ENCODE measurements around the gene HEATR3.

HEATR3 gene

GRCh38 chr16:50065624-50066481 is at the start of gene HEATR3:
Gene HEATR3, plus strand, starts transcription at chr16:50065970. Its CDS starts 162 bp downstream, at chr16:50066132.
- DNase-seq, result peak; percentile 93

GRCh38 chr16:50017553-50017952 is 48.2 kb upstream of the HEATR3 start:
- DNase-seq, result no peak

GRCh38 chr16:50021544-50021943 is 44.2 kb upstream of the HEATR3 start:
- peak; percentile 12 for DNase-seq

GRCh38 chr16:50023641-50024040 is 42.1 kb upstream of the HEATR3 start:
- DNase-seq, result no peak

GRCh38 chr16:50024207-50024606 is 41.6 kb upstream of the HEATR3 start:
- DNase-seq, result no peak

- DNase-seq, result peak; percentile 97
Measured at GRCh38 chr16:50024684-50025536, 40.9 kb upstream of the HEATR3 start, which contains the start of gene CNEP1R1. Gene CNEP1R1, plus strand, starts transcription at chr16:50025225. Its CDS starts 91 bp downstream, at chr16:50025316.

- DNase-seq, result no peak
Measured at GRCh38 chr16:50025537-50025931, 40.2 kb upstream of the HEATR3 start.

GRCh38 chr16:50027829-50028228 is 37.9 kb upstream of the HEATR3 start:
- no peak for DNase-seq

GRCh38 chr16:50035468-50035992 is 30.2 kb upstream of the HEATR3 start:
- DNase-seq, result no peak

- no peak for DNase-seq
Measured at GRCh38 chr16:50036426-50036825, 29.3 kb upstream of the HEATR3 start.

- no peak for DNase-seq
Measured at GRCh38 chr16:50037662-50038220, 28.0 kb upstream of the HEATR3 start.

GRCh38 chr16:50038286-50038685 is 27.5 kb upstream of the HEATR3 start:
- DNase-seq, result no peak

- no peak for DNase-seq
Measured at GRCh38 chr16:50038756-50039529, 26.8 kb upstream of the HEATR3 start.

GRCh38 chr16:50040018-50040417 is 25.8 kb upstream of the HEATR3 start:
- no peak for DNase-seq

- no peak for DNase-seq
Measured at GRCh38 chr16:50040710-50041109, 25.1 kb upstream of the HEATR3 start.

- no peak for DNase-seq
Measured at GRCh38 chr16:50043358-50043757, 22.4 kb upstream of the HEATR3 start.

- DNase-seq, result no peak
Measured at GRCh38 chr16:50045412-50045811, 20.4 kb upstream of the HEATR3 start.

- no peak for DNase-seq
Measured at GRCh38 chr16:50046853-50047252, 18.9 kb upstream of the HEATR3 start.

GRCh38 chr16:50047864-50048263 is 17.9 kb upstream of the HEATR3 start:
- no peak for DNase-seq

GRCh38 chr16:50050802-50051201 is 15.0 kb upstream of the HEATR3 start:
- peak; percentile 18 for DNase-seq

GRCh38 chr16:50056226-50056625 is 9.5 kb upstream of the HEATR3 start:
- DNase-seq, result no peak

GRCh38 chr16:50058091-50058771 is 7.5 kb upstream of the HEATR3 start:
- DNase-seq, result no peak
